ENCODE measurements around the gene ZNF311.

DNA sequence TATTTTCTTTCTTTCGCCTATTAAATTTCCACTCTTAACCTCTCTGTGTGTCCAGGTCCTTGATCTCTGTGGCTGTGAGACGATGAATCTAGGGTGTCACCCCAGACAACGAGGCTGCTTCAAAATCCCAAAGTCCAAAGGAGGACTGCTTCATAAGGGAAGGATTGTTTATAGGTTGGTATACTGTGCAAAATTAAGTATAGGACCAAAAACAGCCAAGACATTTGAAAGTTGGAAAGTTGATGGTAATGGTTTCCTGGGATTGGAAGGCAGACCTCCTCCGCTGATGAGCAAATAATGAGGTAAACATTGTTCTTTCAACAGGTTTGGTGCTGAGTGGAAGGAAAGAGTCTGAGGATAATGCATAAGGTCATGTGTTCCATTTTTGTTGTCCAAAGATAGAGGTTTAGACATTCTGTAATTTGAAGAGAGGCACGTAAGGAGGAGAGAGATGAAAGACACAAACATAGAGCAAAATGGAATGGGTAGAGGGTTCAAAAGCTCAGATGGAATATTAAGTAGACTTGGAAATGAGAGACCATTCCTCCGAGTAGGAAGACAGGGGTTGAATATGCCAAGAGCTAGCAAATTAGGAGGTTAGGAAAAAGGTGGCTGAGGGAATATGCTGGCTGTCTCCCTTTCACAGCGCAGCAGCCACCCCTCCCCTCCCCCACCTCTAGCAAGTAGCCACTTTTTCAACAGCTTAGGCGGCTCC, 24.8 kb downstream of the ZNF311 start:
- no peak for TF ChIP-seq POLR2A (IDR thresholded peaks at IDR 0.05)
- TF ChIP-seq, protein P1, sequence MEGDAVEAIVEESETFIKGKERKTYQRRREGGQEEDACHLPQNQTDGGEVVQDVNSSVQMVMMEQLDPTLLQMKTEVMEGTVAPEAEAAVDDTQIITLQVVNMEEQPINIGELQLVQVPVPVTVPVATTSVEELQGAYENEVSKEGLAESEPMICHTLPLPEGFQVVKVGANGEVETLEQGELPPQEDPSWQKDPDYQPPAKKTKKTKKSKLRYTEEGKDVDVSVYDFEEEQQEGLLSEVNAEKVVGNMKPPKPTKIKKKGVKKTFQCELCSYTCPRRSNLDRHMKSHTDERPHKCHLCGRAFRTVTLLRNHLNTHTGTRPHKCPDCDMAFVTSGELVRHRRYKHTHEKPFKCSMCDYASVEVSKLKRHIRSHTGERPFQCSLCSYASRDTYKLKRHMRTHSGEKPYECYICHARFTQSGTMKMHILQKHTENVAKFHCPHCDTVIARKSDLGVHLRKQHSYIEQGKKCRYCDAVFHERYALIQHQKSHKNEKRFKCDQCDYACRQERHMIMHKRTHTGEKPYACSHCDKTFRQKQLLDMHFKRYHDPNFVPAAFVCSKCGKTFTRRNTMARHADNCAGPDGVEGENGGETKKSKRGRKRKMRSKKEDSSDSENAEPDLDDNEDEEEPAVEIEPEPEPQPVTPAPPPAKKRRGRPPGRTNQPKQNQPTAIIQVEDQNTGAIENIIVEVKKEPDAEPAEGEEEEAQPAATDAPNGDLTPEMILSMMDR (IDR thresholded peaks at IDR 0.05): no peak

Measured in thyroid gland (tissue), 4 donors.